AG04450 (cell line): ENCODE data around the gene UBASH3A. TPM values are rescaled to one million over a fixed set of nuclear protein-coding genes. Genes with fewer than 3 reads are reported as not detected.

Source experiments
- CTCF ChIA-PET: fragments of 300-600, 350-600 bp; formaldehyde crosslinking; extraction: SDS; loops from one replicate; lab custom pipeline; 2022; ENCODE audit warnings: antibody characterized with exemption, inconsistent platforms; lab: Charles Lee
- POLR2A ChIA-PET: fragments of 350-600 bp; formaldehyde crosslinking; extraction: SDS; loops from one replicate; lab custom pipeline; 2021; ENCODE audit warnings: antibody characterized with exemption, inconsistent platforms; lab: Yijun Ruan, JAX
- DNase-seq: peaks from one replicate; pipeline ENCODE4 v3.0.0-alpha.2; 2011; ENCODE audit warnings: low read depth, low spot score
- H3K27ac ChIP-seq: one replicate; pipeline ENCODE4 v1.5.1; 2012; ENCODE audit warnings: low read depth, low read length, control low read depth
- H3K27me3 ChIP-seq: one replicate; pipeline ENCODE4 v1.6.0; 2012; ENCODE audit warnings: low read length; ENCODE audit not compliant: control insufficient read depth, insufficient read depth
- H3K4me3 ChIP-seq: 2 replicates; pipeline ENCODE4 v1.5.1; 2011; ENCODE audit warnings: mild to moderate bottlenecking, low read depth, low read length, control low read depth
- H3K9me3 ChIP-seq: 2 replicates; pipeline ENCODE4 v1.5.1; 2012; ENCODE audit warnings: low read length; ENCODE audit not compliant: control insufficient read depth, insufficient read depth
- polyA plus RNA-seq: library from polyadenylated mRNA; depleted of rRNA; stranded (reverse); fragments of >200 nt; gene quantifications from 2 replicates; pipeline ENCODE4 v1.2.3, GENCODE V29; 2011
- TF ChIP-seq, protein P1 (sequence below): IDR thresholded peaks from 2 replicates; pipeline ENCODE4 v1.5.1; 2011; ENCODE audit warnings: low read depth, low read length, control low read depth, inconsistent platforms

Gene UBASH3A
- polyA plus RNA-seq, 1 experiment, result not detected

GRCh38 chr21:42443876-42444744 is 40.4 kb downstream of the UBASH3A start:
- Histone ChIP-seq H3K9me3 (peaks cover 17% of the 10 kb centered on the region; the same call in 1 of the 2 replicates), H3K27ac (no peak overlapping the region), H3K4me3 (no peak overlapping the region), H3K27me3 (no peaks in the 10 kb centered on the region)
- POLR2A ChIA-PET, result no interaction called here
- TF ChIP-seq, protein P1, sequence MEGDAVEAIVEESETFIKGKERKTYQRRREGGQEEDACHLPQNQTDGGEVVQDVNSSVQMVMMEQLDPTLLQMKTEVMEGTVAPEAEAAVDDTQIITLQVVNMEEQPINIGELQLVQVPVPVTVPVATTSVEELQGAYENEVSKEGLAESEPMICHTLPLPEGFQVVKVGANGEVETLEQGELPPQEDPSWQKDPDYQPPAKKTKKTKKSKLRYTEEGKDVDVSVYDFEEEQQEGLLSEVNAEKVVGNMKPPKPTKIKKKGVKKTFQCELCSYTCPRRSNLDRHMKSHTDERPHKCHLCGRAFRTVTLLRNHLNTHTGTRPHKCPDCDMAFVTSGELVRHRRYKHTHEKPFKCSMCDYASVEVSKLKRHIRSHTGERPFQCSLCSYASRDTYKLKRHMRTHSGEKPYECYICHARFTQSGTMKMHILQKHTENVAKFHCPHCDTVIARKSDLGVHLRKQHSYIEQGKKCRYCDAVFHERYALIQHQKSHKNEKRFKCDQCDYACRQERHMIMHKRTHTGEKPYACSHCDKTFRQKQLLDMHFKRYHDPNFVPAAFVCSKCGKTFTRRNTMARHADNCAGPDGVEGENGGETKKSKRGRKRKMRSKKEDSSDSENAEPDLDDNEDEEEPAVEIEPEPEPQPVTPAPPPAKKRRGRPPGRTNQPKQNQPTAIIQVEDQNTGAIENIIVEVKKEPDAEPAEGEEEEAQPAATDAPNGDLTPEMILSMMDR, result no peak
- DNase-seq, result no peak
- CTCF ChIA-PET, result no interaction called here

GRCh38 chr21:42444745-42445059 is 41.0 kb downstream of the UBASH3A start:
- H3K9me3 ChIP-seq, result peaks cover 13% of the 10 kb centered on the region; the same call in 1 of the 2 replicates
- no peak overlapping the region for H3K4me3 ChIP-seq
- DNase-seq, result no peak
- TF ChIP-seq, protein P1, result no peak
- H3K27ac ChIP-seq, result no peak overlapping the region
- POLR2A ChIA-PET, result no interaction called here
- no peaks in the 10 kb centered on the region for H3K27me3 ChIP-seq
- CTCF ChIA-PET, result no interaction called here

GRCh38 chr21:42445311-42445710 is 41.6 kb downstream of the UBASH3A start:
- ChIA-PET POLR2A (no interaction called here), CTCF (no interaction called here)
- Histone ChIP-seq H3K27ac (no peak overlapping the region), H3K4me3 (no peak overlapping the region), H3K27me3 (no peaks in the 10 kb centered on the region), H3K9me3 (peaks cover 10% of the 10 kb centered on the region; the same call in 1 of the 2 replicates)
- TF ChIP-seq, protein P1, result no peak
- DNase-seq, result no peak

- no peak overlapping the region for H3K27ac ChIP-seq
- ChIA-PET CTCF (no interaction called here), POLR2A (no interaction called here)
- TF ChIP-seq, protein P1, result no peak
- DNase-seq, result no peak
- no peaks in the 10 kb centered on the region for H3K27me3 ChIP-seq
- H3K4me3 ChIP-seq, result no peak overlapping the region
- peaks cover 10% of the 10 kb centered on the region; the same call in 1 of the 2 replicates for H3K9me3 ChIP-seq
Observed at GRCh38 chr21:42446531-42446930, 42.8 kb downstream of the UBASH3A start.

GRCh38 chr21:42447182-42447581 is 43.5 kb downstream of the UBASH3A start:
- CTCF ChIA-PET, result no interaction called here
- no peak for DNase-seq
- Histone ChIP-seq H3K9me3 (peaks cover 10% of the 10 kb centered on the region; the same call in 1 of the 2 replicates), H3K27ac (no peak overlapping the region), H3K4me3 (no peak overlapping the region), H3K27me3 (no peaks in the 10 kb centered on the region)
- TF ChIP-seq, protein P1, result no peak
- POLR2A ChIA-PET, result no interaction called here
